ENCODE results near the gene CDK6. TPM values are rescaled to one million over a fixed set of nuclear protein-coding genes. Genes with fewer than 3 reads are reported as not detected.
A peak's percentile ranks its signal among the peaks of the same experiment; 100 is the strongest.
"Not testable (repeated sequence)": the region's sequence is repeated elsewhere in the genome, so short reads cannot be mapped to it uniquely, and the experiment has no call there.

Gene CDK6
- total RNA-seq, 1 experiment from 2014 or later = 41.4 TPM

GRCh38 chr7:92747041-92747835 is 89.1 kb downstream of the CDK6 start:
- intact Hi-C loops (cut with micrococcal nuclease) = no loop called here
- Histone ChIP-seq H3K9me3 (ENCODE audit: control insufficient read depth in 1 of 2, insufficient read depth in 1 of 2, low read depth in 1 of 2, low read length in 2 of 2) (no peaks in the 10 kb centered on the region), H3K79me2 (ENCODE audit: insufficient read depth, low read length) (peaks cover 70% of the 10 kb centered on the region), H4K20me1 (ENCODE audit: insufficient read depth) (no peaks in the 10 kb centered on the region), H2AFZ (ENCODE audit: low read depth, low read length, poor library complexity, severe bottlenecking) (no peak overlapping the region), H3K4me2 (ENCODE audit: low read length) (peak overlapping the region; percentile 46), H3K36me3 (ENCODE audit: control insufficient read depth in 1 of 2, insufficient read depth in 2 of 2, low read length in 2 of 2) (0 out of 4 replicates have a peak, but pooled peaks cover 0 to 3% of the 10 kb centered on the region in 2 experiments), H3K27me3 (ENCODE audit: insufficient read depth, low read length) (no peaks in the 10 kb centered on the region), H3K9ac (ENCODE audit: low read length) (peak overlapping the region; percentile 31), H3K4me3 (replicated peaks in 1 of 2; ENCODE audit: low read depth in 1 of 2, low read length in 2 of 2) (peak overlapping the region in 1 of 2 experiments; percentile 6; a peak in 1 of 4 replicates), H3K9me2 (ENCODE audit: insufficient read depth) (no peaks in the 10 kb centered on the region), H3K27ac (ENCODE audit: low read depth, low read length) (no peak overlapping the region), H3K4me1 (ENCODE audit: control insufficient read depth in 1 of 2, insufficient read depth in 2 of 2, low read length in 2 of 2) (peaks cover 10 to 56% of the 10 kb centered on the region in 2 experiments)
- ChIA-PET RAD21 (ENCODE audit: low non-redundant PET in 1 of 2, low total read pairs in 2 of 2, uncharacterized antibody in 2 of 2, unreplicated experiment in 2 of 2) (no interaction called here), CTCF (no interaction called here), POLR2A (no interaction called here)
- TF ChIP-seq SRF (IDR thresholded peaks at IDR 0.05; ENCODE audit: low read depth) (no peak), EZH2phosphoT487 (IDR thresholded peaks at IDR 0.05; ENCODE audit: borderline replicate concordance) (no peak), YY1 (IDR thresholded peaks at IDR 0.05; ENCODE audit: extremely low read depth, insufficient replicate concordance, low read depth, low read length) (no peak), POLR2A (IDR thresholded peaks at IDR 0.05; ENCODE audit: borderline replicate concordance, extremely low read depth, insufficient read depth, insufficient read length) (no peak), CEBPB (IDR thresholded peaks at IDR 0.05; ENCODE audit: low read depth) (no peak), ELF1 (IDR thresholded peaks at IDR 0.05; ENCODE audit: borderline replicate concordance, low read depth) (no peak), ATF3 (IDR thresholded peaks at IDR 0.05) (no peak), JUND (IDR thresholded peaks at IDR 0.05) (0 out of 2 replicates have a peak, but pooled peaks have one; percentile 13)
- DNase-seq (ENCODE audit: low read depth, low spot score) (no peak), ATAC-seq (no peak; the same call in 1 of the 2 replicates)
- BruUV-seq (replicated peaks) = no TSS peak

DNA sequence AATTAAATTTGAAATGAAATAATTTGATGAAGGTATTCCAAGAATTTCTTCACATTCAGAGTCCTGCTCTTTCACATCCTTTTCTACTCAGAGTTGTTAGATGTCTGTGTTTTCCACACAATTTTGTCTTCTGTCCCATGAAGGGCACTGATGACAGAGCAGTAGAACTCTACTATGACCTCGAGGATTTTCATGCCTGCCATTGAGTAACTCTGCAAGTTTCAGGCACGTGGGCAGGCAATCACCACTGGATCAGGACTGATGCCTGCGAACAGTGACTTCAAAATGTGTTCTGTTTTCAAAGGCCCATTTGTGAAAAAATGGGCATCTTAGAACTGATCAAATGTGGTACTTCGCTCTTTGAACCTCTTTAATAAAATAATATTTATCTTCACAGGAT is 91.1 kb downstream of the CDK6 start:
- ChIA-PET POLR2A (no interaction called here), RAD21 (ENCODE audit: low non-redundant PET in 1 of 2, low total read pairs in 2 of 2, uncharacterized antibody in 2 of 2, unreplicated experiment in 2 of 2) (no interaction called here), CTCF (no interaction called here)
- no peaks in the 10 kb centered on the region for H3K9me2 ChIP-seq (ENCODE audit: insufficient read depth)
- intact Hi-C loops (cut with micrococcal nuclease) = no loop called here
- ATAC-seq (no peak), DNase-seq (ENCODE audit: low read depth, low spot score) (no peak)
- H4K20me1 ChIP-seq (ENCODE audit: insufficient read depth) = no peaks in the 10 kb centered on the region
- peaks cover 11 to 56% of the 10 kb centered on the region in 2 experiments for H3K4me1 ChIP-seq (ENCODE audit: control insufficient read depth in 1 of 2, insufficient read depth in 2 of 2, low read length in 2 of 2)
- H3K79me2 ChIP-seq (ENCODE audit: insufficient read depth, low read length) = peaks cover 64% of the 10 kb centered on the region
- H3K9me3 ChIP-seq (ENCODE audit: control insufficient read depth in 1 of 2, insufficient read depth in 1 of 2, low read depth in 1 of 2, low read length in 2 of 2) = no peaks in the 10 kb centered on the region
- H2AFZ ChIP-seq (ENCODE audit: low read depth, low read length, poor library complexity, severe bottlenecking) = no peak overlapping the region
- no peak overlapping the region for H3K4me3 ChIP-seq (replicated peaks in 1 of 2; ENCODE audit: low read depth in 1 of 2, low read length in 2 of 2)
- 0 out of 4 replicates have a peak, but pooled peaks cover 0 to 3% of the 10 kb centered on the region in 2 experiments for H3K36me3 ChIP-seq (ENCODE audit: control insufficient read depth in 1 of 2, insufficient read depth in 2 of 2, low read length in 2 of 2)
- no peak overlapping the region for H3K4me2 ChIP-seq (ENCODE audit: low read length)
- no peak overlapping the region for H3K27ac ChIP-seq (ENCODE audit: low read depth, low read length)
- no peak for TF ChIP-seq POLR2A (IDR thresholded peaks at IDR 0.05; ENCODE audit: borderline replicate concordance, extremely low read depth, insufficient read depth, insufficient read length)
- TF ChIP-seq ZFX (IDR thresholded peaks at IDR 0.05) = no peak
- no peak for TF ChIP-seq EZH2 (IDR thresholded peaks at IDR 0.05)
- TF ChIP-seq CTCF (IDR thresholded peaks at IDR 0.05 in 2 of 3, conservative IDR thresholded peaks at IDR 0.05 in 1 of 3; ENCODE audit: borderline replicate concordance in 1 of 3, insufficient read depth in 1 of 3, low read depth in 2 of 3, low read length in 2 of 3) = no peak
- no peaks in the 10 kb centered on the region for H3K27me3 ChIP-seq (ENCODE audit: insufficient read depth, low read length)
- no peak overlapping the region for H3K9ac ChIP-seq (ENCODE audit: low read length)
- no TSS peak for BruUV-seq (replicated peaks)

DNA sequence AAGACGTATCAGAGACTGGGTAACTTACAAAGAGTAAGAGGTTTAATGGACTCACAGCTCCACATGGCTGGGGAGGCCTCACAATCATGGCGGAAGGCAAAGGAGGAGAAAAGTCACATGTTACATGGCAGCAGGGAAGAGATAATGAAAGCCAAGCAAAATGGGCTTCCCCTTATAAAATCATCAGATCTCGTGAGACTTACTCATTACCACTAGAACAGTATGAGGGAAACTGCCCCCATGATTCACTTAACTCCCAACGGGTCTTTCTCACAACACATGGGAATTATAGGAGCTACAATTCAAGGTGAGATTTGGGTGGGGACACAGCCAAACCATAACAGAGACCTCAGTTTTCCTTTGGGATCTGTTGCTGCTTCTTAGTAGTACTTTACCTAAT is 92.2 kb downstream of the CDK6 start:
- H2AFZ ChIP-seq (ENCODE audit: low read depth, low read length, poor library complexity, severe bottlenecking); DNase-seq (ENCODE audit: low read depth, low spot score); H3K9me2 ChIP-seq (ENCODE audit: insufficient read depth); H3K4me3 ChIP-seq (replicated peaks in 1 of 2; ENCODE audit: low read depth in 1 of 2, low read length in 2 of 2); POLR2A ChIA-PET; ATAC-seq; H3K36me3 ChIP-seq (ENCODE audit: control insufficient read depth in 1 of 2, insufficient read depth in 2 of 2, low read length in 2 of 2); RAD21 ChIA-PET (ENCODE audit: low non-redundant PET in 1 of 2, low total read pairs in 2 of 2, uncharacterized antibody in 2 of 2, unreplicated experiment in 2 of 2); H3K27me3 ChIP-seq (ENCODE audit: insufficient read depth, low read length); BruUV-seq (replicated peaks); H3K9me3 ChIP-seq (ENCODE audit: control insufficient read depth in 1 of 2, insufficient read depth in 1 of 2, low read depth in 1 of 2, low read length in 2 of 2); H3K9ac ChIP-seq (ENCODE audit: low read length); H3K27ac ChIP-seq (ENCODE audit: low read depth, low read length); H4K20me1 ChIP-seq (ENCODE audit: insufficient read depth); H3K4me2 ChIP-seq (ENCODE audit: low read length); intact Hi-C loops (cut with micrococcal nuclease); CTCF ChIA-PET: not testable (repeated sequence)
- Histone ChIP-seq H3K79me2 (ENCODE audit: insufficient read depth, low read length) (peaks cover 62% of the 10 kb centered on the region), H3K4me1 (ENCODE audit: control insufficient read depth in 1 of 2, insufficient read depth in 2 of 2, low read length in 2 of 2) (peaks cover 10 to 50% of the 10 kb centered on the region in 2 experiments)

All from HCT116 (cell line).